AG04450 (cell line): ENCODE results near the gene CDC23. TPM values are rescaled to one million over a fixed set of nuclear protein-coding genes. Genes with fewer than 3 reads are reported as not detected.
"Not testable (repeated sequence)": the region's sequence is repeated elsewhere in the genome, so short reads cannot be mapped to it uniquely, and the experiment has no call there.

Experiments used
- CTCF ChIA-PET: fragments of 300-600, 350-600 bp; formaldehyde crosslinking; extraction: SDS; loops from one replicate; lab custom pipeline; 2022; ENCODE audit warnings: antibody characterized with exemption, inconsistent platforms; lab: Charles Lee
- POLR2A ChIA-PET: fragments of 350-600 bp; formaldehyde crosslinking; extraction: SDS; loops from one replicate; lab custom pipeline; 2021; ENCODE audit warnings: antibody characterized with exemption, inconsistent platforms; lab: Yijun Ruan, JAX
- DNase-seq: peaks from one replicate; pipeline ENCODE4 v3.0.0-alpha.2; 2011; ENCODE audit warnings: low read depth, low spot score
- H3K27ac ChIP-seq: one replicate; pipeline ENCODE4 v1.5.1; 2012; ENCODE audit warnings: low read depth, low read length, control low read depth
- H3K27me3 ChIP-seq: one replicate; pipeline ENCODE4 v1.6.0; 2012; ENCODE audit warnings: low read length; ENCODE audit not compliant: control insufficient read depth, insufficient read depth
- H3K4me3 ChIP-seq: 2 replicates; pipeline ENCODE4 v1.5.1; 2011; ENCODE audit warnings: mild to moderate bottlenecking, low read depth, low read length, control low read depth
- H3K9me3 ChIP-seq: 2 replicates; pipeline ENCODE4 v1.5.1; 2012; ENCODE audit warnings: low read length; ENCODE audit not compliant: control insufficient read depth, insufficient read depth
- CTCF ChIP-seq: IDR thresholded peaks from 2 replicates; pipeline ENCODE4 v1.5.1; 2011; ENCODE audit warnings: low read depth, low read length, control low read depth, inconsistent platforms
- polyA minus RNA-seq: library from RNA; depleted of rRNA, polyadenylated mRNA; stranded (reverse); fragments of >200 nt; gene quantifications from 2 replicates; pipeline ENCODE4 v1.2.3, GENCODE V29; 2011; rRNA and poly(A)+ RNA removed
- polyA plus RNA-seq: library from polyadenylated mRNA; depleted of rRNA; stranded (reverse); fragments of >200 nt; gene quantifications from 2 replicates; pipeline ENCODE4 v1.2.3, GENCODE V29; 2011; rRNA removed

CDC23 gene
- polyA plus RNA-seq (30.4 and 38.1 TPM in 2 replicates), polyA minus RNA-seq (18.9 and 24.3 TPM in 2 replicates)

GRCh38 chr5:138213161-138214029 lies at the start of gene CDC23:
CDC23 (minus strand) TSS chr5:138213323; CDS start chr5:138213312, 11 bp downstream.
- POLR2A ChIA-PET: interaction anchor here (1.0 to 2.2 kb wide), 5 partner anchors 25 to 141 kb away, joined by 3 to 10 read pairs (median 4); partner anchors contain the start of genes BRD8, FAM53C and KIF20A
- CTCF ChIA-PET: interaction anchor here (3.2 to 3.3 kb wide), 2 partner anchors 9 to 139 kb away, joined by 19 to 20 read pairs; partner anchors contain the start of gene KDM3B
- no peaks in the 10 kb centered on the region for H3K27me3 ChIP-seq
- peak within 1 kb of the TSS; percentile 98 for H3K4me3 ChIP-seq
- peak within 1 kb of the TSS; percentile 77 for H3K27ac ChIP-seq
- no peak for TF ChIP-seq CTCF
- peak; percentile 91 for DNase-seq
- no peaks in the 10 kb centered on the region for H3K9me3 ChIP-seq

GRCh38 chr5:138258704-138259292 lies 45.7 kb upstream of the CDC23 start:
- ChIA-PET CTCF (interaction anchor here (1.2 kb wide), 1 partner anchor 15 kb away, joined by 4 read pairs; no protein-coding TSS in a partner anchor), POLR2A (no interaction called here)
- DNase-seq: no peak
- Histone ChIP-seq H3K27ac (no peak overlapping the region), H3K9me3 (no peaks in the 10 kb centered on the region), H3K4me3 (no peak overlapping the region), H3K27me3 (peaks cover 8% of the 10 kb centered on the region)
- no peak for TF ChIP-seq CTCF

GRCh38 chr5:138257583-138257982 lies 44.5 kb upstream of the CDC23 start:
- Histone ChIP-seq H3K9me3 (no peaks in the 10 kb centered on the region), H3K27me3 (peaks cover 13% of the 10 kb centered on the region), H3K27ac (no peak overlapping the region), H3K4me3 (no peak overlapping the region)
- ChIA-PET CTCF (interaction anchor here (0.6 kb wide), 1 partner anchor 34 kb away, joined by 3 read pairs; no protein-coding TSS in a partner anchor), POLR2A (no interaction called here)
- DNase-seq: no peak
- TF ChIP-seq CTCF: no peak

GRCh38 chr5:138252944-138253343 lies 39.8 kb upstream of the CDC23 start:
- CTCF ChIA-PET: no interaction called here
- no peak for DNase-seq
- no peak for TF ChIP-seq CTCF
- Histone ChIP-seq H3K27me3 (peaks cover 11% of the 10 kb centered on the region), H3K9me3 (no peaks in the 10 kb centered on the region), H3K4me3 (no peak overlapping the region), H3K27ac (no peak overlapping the region)
- POLR2A ChIA-PET: no interaction called here

GRCh38 chr5:138247800-138248199 lies 34.7 kb upstream of the CDC23 start:
- H3K9me3 ChIP-seq, DNase-seq, CTCF ChIA-PET, POLR2A ChIA-PET, H3K27ac ChIP-seq, H3K4me3 ChIP-seq: not testable (repeated sequence)
- peaks cover 19% of the 10 kb centered on the region for H3K27me3 ChIP-seq
